Measurements from ENCODE around the gene USP22. TPM values are rescaled to one million over a fixed set of nuclear protein-coding genes. Genes with fewer than 3 reads are reported as not detected.

USP22 gene
- total RNA-seq, 1 experiment from 2014 or later: 224 TPM

- no peaks in the 10 kb centered on the region for H3K36me3 ChIP-seq (ENCODE audit: control insufficient read depth, insufficient read depth, low read length)
- in situ Hi-C loops (cut with HindIII; ENCODE audit: low pct_unique_long_range_greater_than_20kb, low sequenced_read_pairs) (no loop called here), intact Hi-C loops (cut with micrococcal nuclease; ENCODE audit: unreplicated experiment) (no loop called here)
- ChIA-PET POLR2A (no interaction called here), CTCF (no interaction called here)
- H3K27ac ChIP-seq (ENCODE audit: low read length): no peak overlapping the region
- no peaks in the 10 kb centered on the region for H3K9me3 ChIP-seq (ENCODE audit: control insufficient read depth, insufficient read depth, low read depth, low read length)
- no peak for TF ChIP-seq SIN3A (IDR thresholded peaks at IDR 0.05; ENCODE audit: borderline replicate concordance, insufficient read depth, low read depth, low read length)
- TF ChIP-seq POLR2AphosphoS5 (IDR thresholded peaks at IDR 0.05; ENCODE audit: low read depth, low read length): no peak
- no peak for TF ChIP-seq TCF7L2 (IDR thresholded peaks at IDR 0.05; ENCODE audit: low read depth, low read length)
- TF ChIP-seq CTCF (IDR thresholded peaks at IDR 0.05): no peak
- no peak for TF ChIP-seq REST (IDR thresholded peaks at IDR 0.05; ENCODE audit: insufficient read depth in 1 of 2, low read depth in 2 of 2, low read length in 1 of 2)
- H3K4me3 ChIP-seq (ENCODE audit: low read depth in 2 of 2, low read length in 2 of 2): no peak overlapping the region
- ATAC-seq (no peak), DNase-seq (ENCODE audit: low read depth, low spot score) (no peak)
- no peaks in the 10 kb centered on the region for H3K4me1 ChIP-seq (ENCODE audit: control insufficient read depth, insufficient read depth, low read length)
- BruUV-seq (replicated peaks): no TSS peak
- H3K27me3 ChIP-seq (ENCODE audit: control insufficient read depth, insufficient read depth, low read length): no peaks in the 10 kb centered on the region
Observed at GRCh38 chr17:21079196-21079595, 36.4 kb upstream of the USP22 start.

GRCh38 chr17:21078016-21078780 is 35.4 kb upstream of the USP22 start:
- DNase-seq (ENCODE audit: low read depth, low spot score) (no peak), ATAC-seq (no peak)
- CTCF ChIA-PET: no interaction called here
- no peaks in the 10 kb centered on the region for H3K36me3 ChIP-seq (ENCODE audit: control insufficient read depth, insufficient read depth, low read length)
- H3K27ac ChIP-seq (ENCODE audit: low read length): no peak overlapping the region
- no peaks in the 10 kb centered on the region for H3K4me1 ChIP-seq (ENCODE audit: control insufficient read depth, insufficient read depth, low read length)
- POLR2A ChIA-PET: no interaction called here
- no peaks in the 10 kb centered on the region for H3K9me3 ChIP-seq (ENCODE audit: control insufficient read depth, insufficient read depth, low read depth, low read length)
- no peaks in the 10 kb centered on the region for H3K27me3 ChIP-seq (ENCODE audit: control insufficient read depth, insufficient read depth, low read length)
- in situ Hi-C loops (cut with HindIII; ENCODE audit: low pct_unique_long_range_greater_than_20kb, low sequenced_read_pairs) (no loop called here), intact Hi-C loops (cut with micrococcal nuclease; ENCODE audit: unreplicated experiment) (no loop called here)
- BruUV-seq (replicated peaks): no TSS peak
- no peak for TF ChIP-seq SIN3A (IDR thresholded peaks at IDR 0.05; ENCODE audit: borderline replicate concordance, insufficient read depth, low read depth, low read length)
- TF ChIP-seq TCF7L2 (IDR thresholded peaks at IDR 0.05; ENCODE audit: low read depth, low read length): no peak
- TF ChIP-seq CTCF (IDR thresholded peaks at IDR 0.05): no peak
- TF ChIP-seq REST (IDR thresholded peaks at IDR 0.05; ENCODE audit: insufficient read depth in 1 of 2, low read depth in 2 of 2, low read length in 1 of 2): no peak
- TF ChIP-seq POLR2AphosphoS5 (IDR thresholded peaks at IDR 0.05; ENCODE audit: low read depth, low read length): no peak
- H3K4me3 ChIP-seq (ENCODE audit: low read depth in 2 of 2, low read length in 2 of 2): no peak overlapping the region
